ENCODE measurements around the gene ELF1. TPM values are rescaled to one million over a fixed set of nuclear protein-coding genes. Genes with fewer than 3 reads are reported as not detected.
"Not testable (repeated sequence)": the region's sequence is repeated elsewhere in the genome, so short reads cannot be mapped to it uniquely, and the experiment has no call there.

The ELF1 gene
- total and polyA plus RNA-seq, 10 of the 15 experiments (the other 5 are each of a cell fraction or from before 2014, with no cell fraction given): 43.3 to 97.6 (median 55.7) TPM

DNA sequence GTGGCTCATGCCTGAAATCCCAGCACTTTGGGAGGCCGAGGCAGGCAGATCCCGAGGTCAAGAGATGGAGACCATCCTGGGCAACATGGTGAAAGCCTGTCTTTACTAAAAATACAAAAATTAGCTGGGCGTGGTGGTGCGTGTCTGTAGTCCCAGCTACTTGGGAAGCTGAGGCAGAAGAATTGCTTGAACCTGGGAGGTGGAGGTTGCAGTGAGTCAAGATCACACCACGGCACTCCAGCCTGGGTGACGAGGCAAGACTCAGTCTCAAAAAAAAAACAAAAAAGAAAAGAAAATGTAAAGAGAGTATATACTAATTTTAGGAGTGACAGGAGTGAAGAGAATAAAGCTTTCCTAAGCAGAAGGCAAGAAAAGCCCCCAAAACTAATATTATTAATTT, 41.0 kb downstream of the ELF1 start:
- CTCF ChIA-PET: interaction anchor here (0.7 to 8.8 kb wide), 9 partner anchors 13 to 169 kb away, joined by 3 to 160 read pairs (median 4); no protein-coding TSS in a partner anchor
- H3K4me1 ChIP-seq (ENCODE audit: control insufficient read depth, insufficient read depth, low read length): peaks cover 19% of the 10 kb centered on the region
- not testable (repeated sequence) for H4K20me1 ChIP-seq (ENCODE audit: control insufficient read depth, insufficient read depth)

GRCh38 chr13:40975441-40975840, 43.7 kb downstream of the ELF1 start:
- peak overlapping the region; percentile 76 for H3K4me2 ChIP-seq (ENCODE audit: control insufficient read depth, insufficient read depth)
- peak overlapping the region; percentile 18; the same call in 1 of the 2 replicates for H3K27ac ChIP-seq (ENCODE audit: control insufficient read depth, insufficient read depth)
- POLR2A ChIA-PET: interaction anchor here (2.0 kb wide), 4 partner anchors 10 to 79 kb away, joined by 6 to 14 read pairs (median 10); no protein-coding TSS in a partner anchor
- peak overlapping the region; percentile 34 for H3K4me3 ChIP-seq
- H3K27me3 ChIP-seq (replicated peaks in 1 of 2; ENCODE audit: control insufficient read depth in 2 of 2, insufficient read depth in 2 of 2, low read length in 1 of 2): no peaks in the 10 kb centered on the region
- H3K79me2 ChIP-seq (ENCODE audit: control insufficient read depth, insufficient read depth, low read length): peaks cover 100% of the 10 kb centered on the region
- H4K20me1 ChIP-seq (ENCODE audit: control insufficient read depth, insufficient read depth): no peaks in the 10 kb centered on the region; the same call in 1 of the 2 replicates
- no peak overlapping the region; the same call in 1 of the 2 replicates for H3K9ac ChIP-seq (ENCODE audit: control insufficient read depth, insufficient read depth, low read length)
- peaks cover 34% of the 10 kb centered on the region for H3K4me1 ChIP-seq (ENCODE audit: control insufficient read depth, insufficient read depth, low read length)
- no peak overlapping the region for H2AFZ ChIP-seq (ENCODE audit: control insufficient read depth, low read depth, low read length)
- ATAC-seq: no peak
- intact Hi-C loops (cut with micrococcal nuclease; ENCODE audit: unreplicated experiment): loop anchor here (2.0 to 10.0 kb wide), 3 partner anchors 29 to 159 kb away; partner anchors contain the start of genes ELF1 and KBTBD6
- FAIRE-seq: no peak
- CTCF ChIA-PET: interaction anchor here (1.5 to 8.8 kb wide), 12 partner anchors 14 to 198 kb away, joined by 3 to 160 read pairs (median 16); partner anchors contain the start of genes ELF1 and WBP4
- RAD21 ChIA-PET (ENCODE audit: unreplicated experiment): interaction anchor here (1.0 to 13.5 kb wide), 6 partner anchors 10 to 89 kb away, joined by 4 to 172 read pairs (median 35); partner anchors contain the start of genes ELF1 and WBP4
- in situ Hi-C loops (cut with MboI): loop anchor here (5.0 kb wide), 1 partner anchor 82 kb away; no protein-coding TSS in a partner anchor
- DNase-seq (ENCODE audit: low read depth, low spot score): no peak
- no peaks in the 10 kb centered on the region for H3K9me3 ChIP-seq (replicated peaks; ENCODE audit: control insufficient read depth, insufficient read depth, low read length)
- SMC1A ChIA-PET (ENCODE audit: uncharacterized antibody, unreplicated experiment): interaction anchor here (0.9 to 6.0 kb wide), 11 partner anchors 12 to 329 kb away, joined by 4 to 92 read pairs (median 30); partner anchors contain the start of gene ELF1
- peak; percentile 26; the same call in 1 of the 2 replicates for TF ChIP-seq RUNX3 (IDR thresholded peaks at IDR 0.05; ENCODE audit: low read length)
- no peak for TF ChIP-seq NR2C2 (IDR thresholded peaks at IDR 0.05; ENCODE audit: borderline replicate concordance, control insufficient read depth, insufficient read length, low read depth)
- no TSS peak for BruUV-seq (replicated peaks)
- H3K36me3 ChIP-seq (ENCODE audit: control insufficient read depth in 2 of 2, insufficient read depth in 2 of 2, low read length in 1 of 2): peaks cover 2 to 13% of the 10 kb centered on the region in 2 experiments; a peak in 3 of 4 replicates

More for the DNA sequence above, 41.0 kb downstream of the ELF1 start:
- DNase-seq (ENCODE audit: low read depth, low spot score); H2AFZ ChIP-seq (ENCODE audit: control insufficient read depth, low read depth, low read length); H3K27me3 ChIP-seq (replicated peaks in 1 of 2; ENCODE audit: control insufficient read depth in 2 of 2, insufficient read depth in 2 of 2, low read length in 1 of 2); BruUV-seq (replicated peaks); H3K9me3 ChIP-seq (replicated peaks; ENCODE audit: control insufficient read depth, insufficient read depth, low read length); ATAC-seq; FAIRE-seq: not testable (repeated sequence)
- 31% methylated on average over 6 of the region's 6 CpGs for WGBS (ENCODE audit: insufficient coverage, insufficient replicate concordance, low lambda C conversion rate, missing lambda C conversion rate)
- POLR2A ChIA-PET: interaction anchor here (1.0 to 4.4 kb wide), 3 partner anchors 35 to 82 kb away, joined by 3 to 45 read pairs (median 4); no protein-coding TSS in a partner anchor
- Histone ChIP-seq H3K36me3 (ENCODE audit: control insufficient read depth in 2 of 2, insufficient read depth in 2 of 2, low read length in 1 of 2) (peaks cover 2 to 10% of the 10 kb centered on the region in 2 experiments; a peak in 3 of 4 replicates), H3K4me2 (ENCODE audit: control insufficient read depth, insufficient read depth) (peak overlapping the region; percentile 75; the same call in 1 of the 2 replicates), H3K9ac (ENCODE audit: control insufficient read depth, insufficient read depth, low read length) (peak overlapping the region; percentile 54; the same call in 1 of the 2 replicates), H3K4me3 (peak overlapping the region; percentile 57), H3K79me2 (ENCODE audit: control insufficient read depth, insufficient read depth, low read length) (peaks cover 100% of the 10 kb centered on the region), H3K27ac (ENCODE audit: control insufficient read depth, insufficient read depth) (peak overlapping the region; percentile 48; the same call in 1 of the 2 replicates)
- TF ChIP-seq HDGF (IDR thresholded peaks at IDR 0.05): 0 out of 2 replicates have a peak, but pooled peaks have one; percentile 33
- intact Hi-C loops (cut with micrococcal nuclease; ENCODE audit: unreplicated experiment) (loop anchor here (10.0 kb wide), 1 partner anchor 157 kb away; the partner anchor contains the start of gene KBTBD6), in situ Hi-C loops (cut with MboI) (loop anchor here (5.0 kb wide), 1 partner anchor 79 kb away; no protein-coding TSS in a partner anchor)
- SMC1A ChIA-PET (ENCODE audit: uncharacterized antibody, unreplicated experiment): interaction anchor here (0.6 to 6.8 kb wide), 12 partner anchors 8 to 82 kb away, joined by 3 to 47 read pairs (median 8); partner anchors contain the start of gene ELF1
- RAD21 ChIA-PET (ENCODE audit: unreplicated experiment): interaction anchor here (1.1 to 13.5 kb wide), 11 partner anchors 10 to 79 kb away, joined by 3 to 172 read pairs (median 8); partner anchors contain the start of genes ELF1 and WBP4
